ENCODE measurements around the gene ASXL3.

The ASXL3 gene

GRCh38 chr18:33600846-33601245 is 22.8 kb downstream of the ASXL3 start:
- Histone ChIP-seq H3K27me3 (ENCODE audit: control insufficient read depth, low read length) (no peaks in the 10 kb centered on the region), H3K4me3 (ENCODE audit: low read length) (no peak overlapping the region), H3K9me3 (ENCODE audit: control insufficient read depth, insufficient read depth, low read length) (peaks cover 3% of the 10 kb centered on the region; the same call in 1 of the 2 replicates), H3F3A (ENCODE audit: control insufficient read depth, insufficient read depth) (no peaks in the 10 kb centered on the region), H3K79me2 (ENCODE audit: control insufficient read depth, low read length) (no peaks in the 10 kb centered on the region), H4K20me1 (ENCODE audit: control insufficient read depth, insufficient read depth, low read depth, low read length) (no peaks in the 10 kb centered on the region), H3K9me2 (replicated peaks; ENCODE audit: control insufficient read depth, low read length) (no peaks in the 10 kb centered on the region), H3K36me3 (ENCODE audit: control insufficient read depth, low read length) (no peaks in the 10 kb centered on the region), H3K27ac (ENCODE audit: low read depth, low read length) (no peak overlapping the region), H3K4me1 (ENCODE audit: control insufficient read depth, low read length) (peaks cover 9% of the 10 kb centered on the region), H3K4me2 (ENCODE audit: low read length) (no peak overlapping the region)
- TF ChIP-seq, protein P1, sequence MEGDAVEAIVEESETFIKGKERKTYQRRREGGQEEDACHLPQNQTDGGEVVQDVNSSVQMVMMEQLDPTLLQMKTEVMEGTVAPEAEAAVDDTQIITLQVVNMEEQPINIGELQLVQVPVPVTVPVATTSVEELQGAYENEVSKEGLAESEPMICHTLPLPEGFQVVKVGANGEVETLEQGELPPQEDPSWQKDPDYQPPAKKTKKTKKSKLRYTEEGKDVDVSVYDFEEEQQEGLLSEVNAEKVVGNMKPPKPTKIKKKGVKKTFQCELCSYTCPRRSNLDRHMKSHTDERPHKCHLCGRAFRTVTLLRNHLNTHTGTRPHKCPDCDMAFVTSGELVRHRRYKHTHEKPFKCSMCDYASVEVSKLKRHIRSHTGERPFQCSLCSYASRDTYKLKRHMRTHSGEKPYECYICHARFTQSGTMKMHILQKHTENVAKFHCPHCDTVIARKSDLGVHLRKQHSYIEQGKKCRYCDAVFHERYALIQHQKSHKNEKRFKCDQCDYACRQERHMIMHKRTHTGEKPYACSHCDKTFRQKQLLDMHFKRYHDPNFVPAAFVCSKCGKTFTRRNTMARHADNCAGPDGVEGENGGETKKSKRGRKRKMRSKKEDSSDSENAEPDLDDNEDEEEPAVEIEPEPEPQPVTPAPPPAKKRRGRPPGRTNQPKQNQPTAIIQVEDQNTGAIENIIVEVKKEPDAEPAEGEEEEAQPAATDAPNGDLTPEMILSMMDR (IDR thresholded peaks at IDR 0.05; ENCODE audit: low read depth, low read length, poor library complexity, severe bottlenecking) = no peak
- TF ChIP-seq EZH2phosphoT487 (IDR thresholded peaks at IDR 0.05; ENCODE audit: borderline replicate concordance, low read length) = no peak

- Histone ChIP-seq H3K4me2 (ENCODE audit: low read length) (no peak overlapping the region), H3K27ac (ENCODE audit: low read depth, low read length) (no peak overlapping the region)
Measured at GRCh38 chr18:33603454-33603853, 25.4 kb downstream of the ASXL3 start.

DNA sequence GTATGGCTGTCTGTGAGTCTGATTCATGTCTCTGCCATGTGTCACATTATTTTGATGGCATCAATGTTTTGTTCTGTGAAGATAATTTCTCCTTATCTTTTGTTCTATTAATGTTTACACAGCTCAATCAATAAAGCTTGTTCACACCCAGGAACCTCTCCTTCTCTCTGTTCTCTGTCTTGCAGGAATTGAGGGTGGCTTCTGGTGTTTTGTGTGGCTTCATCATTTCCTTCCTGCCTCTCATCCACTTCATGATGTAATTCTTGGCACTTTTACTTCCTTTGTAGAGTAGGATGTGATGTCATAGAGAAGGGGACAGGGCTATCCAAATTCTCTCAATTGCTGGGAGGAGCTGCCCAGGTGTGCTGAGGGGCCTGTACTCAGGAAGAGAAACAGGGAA is 27.2 kb downstream of the ASXL3 start:
- Histone ChIP-seq H3K9me2 (replicated peaks; ENCODE audit: control insufficient read depth, low read length) (no peaks in the 10 kb centered on the region), H3K4me3 (ENCODE audit: low read length) (no peak overlapping the region), H3F3A (ENCODE audit: control insufficient read depth, insufficient read depth) (no peaks in the 10 kb centered on the region), H3K4me1 (ENCODE audit: control insufficient read depth, low read length) (peaks cover 12% of the 10 kb centered on the region), H3K4me2 (ENCODE audit: low read length) (no peak overlapping the region), H3K36me3 (ENCODE audit: control insufficient read depth, low read length) (no peaks in the 10 kb centered on the region), H4K20me1 (ENCODE audit: control insufficient read depth, insufficient read depth, low read depth, low read length) (no peaks in the 10 kb centered on the region), H3K27ac (ENCODE audit: low read depth, low read length) (no peak overlapping the region), H3K9me3 (ENCODE audit: control insufficient read depth, insufficient read depth, low read length) (peaks cover 3% of the 10 kb centered on the region; the same call in 1 of the 2 replicates), H3K27me3 (ENCODE audit: control insufficient read depth, low read length) (no peaks in the 10 kb centered on the region), H3K79me2 (ENCODE audit: control insufficient read depth, low read length) (no peaks in the 10 kb centered on the region)
- TF ChIP-seq, protein P1 (IDR thresholded peaks at IDR 0.05; ENCODE audit: low read depth, low read length, poor library complexity, severe bottlenecking) = no peak
- no peak for TF ChIP-seq EZH2phosphoT487 (IDR thresholded peaks at IDR 0.05; ENCODE audit: borderline replicate concordance, low read length)

More at GRCh38 chr18:33603454-33603853, 25.4 kb downstream of the ASXL3 start:
- Histone ChIP-seq H4K20me1 (ENCODE audit: control insufficient read depth, insufficient read depth, low read depth, low read length) (no peaks in the 10 kb centered on the region), H3K79me2 (ENCODE audit: control insufficient read depth, low read length) (no peaks in the 10 kb centered on the region), H3K9me2 (replicated peaks; ENCODE audit: control insufficient read depth, low read length) (no peaks in the 10 kb centered on the region), H3K27me3 (ENCODE audit: control insufficient read depth, low read length) (no peaks in the 10 kb centered on the region), H3K36me3 (ENCODE audit: control insufficient read depth, low read length) (no peaks in the 10 kb centered on the region), H3K4me3 (ENCODE audit: low read length) (no peak overlapping the region), H3K9me3 (ENCODE audit: control insufficient read depth, insufficient read depth, low read length) (peaks cover 3% of the 10 kb centered on the region; the same call in 1 of the 2 replicates), H3K4me1 (ENCODE audit: control insufficient read depth, low read length) (peaks cover 12% of the 10 kb centered on the region), H3F3A (ENCODE audit: control insufficient read depth, insufficient read depth) (no peaks in the 10 kb centered on the region)
- TF ChIP-seq EZH2phosphoT487 (IDR thresholded peaks at IDR 0.05; ENCODE audit: borderline replicate concordance, low read length) = no peak
- TF ChIP-seq, protein P1 (IDR thresholded peaks at IDR 0.05; ENCODE audit: low read depth, low read length, poor library complexity, severe bottlenecking) = no peak

All from DOHH2 (cell line).